ENCODE data around the gene OR5W2.

- TF ChIP-seq CTCF (optimal IDR thresholded peaks at IDR 0.05 in 1 of 3, IDR thresholded peaks at IDR 0.05 in 1 of 3, conservative IDR thresholded peaks at IDR 0.05 in 1 of 3; ENCODE audit: extremely low read depth in 1 of 3, insufficient read depth in 2 of 3, low read length in 3 of 3) (no peak), EZH2 (IDR thresholded peaks at IDR 0.05; ENCODE audit: low read length) (no peak)
Measured at GRCh38 chr11:55949330-55949729, 34.9 kb upstream of the OR5W2 start.

Data from keratinocyte (primary cell).